ENCODE data around the gene CCDC6.

GRCh38 chr10:59792812-59793211 lies 113.5 kb downstream of the CCDC6 start:
- no peak for TF ChIP-seq CTCF (IDR thresholded peaks at IDR 0.05; ENCODE audit: low read length)
- TF ChIP-seq EZH2 (IDR thresholded peaks at IDR 0.05; ENCODE audit: borderline replicate concordance, low read length) = no peak

Measured in OCI-LY1 (cell line).